GM21529 (cell line): ENCODE measurements around the gene TPP1.

Experiments used
- ATAC-seq: cut with Tn5 transposase; IDR thresholded peaks from one replicate; pipeline ENCODE4 v1.9.1; 2021; ENCODE audit not compliant: unreplicated experiment

Gene TPP1

DNA sequence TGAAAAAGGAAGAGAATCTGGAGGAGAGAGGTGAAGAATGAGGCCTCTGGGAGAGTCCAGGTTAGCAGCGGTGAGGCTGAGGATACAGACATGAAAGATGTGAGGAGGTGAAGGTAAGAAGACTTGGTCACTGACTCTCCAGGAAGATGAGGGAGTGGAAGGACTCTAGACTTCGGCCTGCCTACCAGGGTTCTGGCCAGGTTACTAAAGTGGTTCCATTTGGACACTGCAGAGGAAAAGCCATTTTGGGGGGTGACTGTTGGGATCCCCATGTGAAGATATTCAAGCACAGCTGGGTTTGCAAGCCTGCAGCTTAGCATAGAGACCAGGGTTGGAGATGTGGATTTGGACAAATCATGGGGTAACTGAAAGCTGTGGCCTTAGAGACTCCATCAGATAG, 28.6 kb upstream of the TPP1 start:
- ATAC-seq, result no peak

DNA sequence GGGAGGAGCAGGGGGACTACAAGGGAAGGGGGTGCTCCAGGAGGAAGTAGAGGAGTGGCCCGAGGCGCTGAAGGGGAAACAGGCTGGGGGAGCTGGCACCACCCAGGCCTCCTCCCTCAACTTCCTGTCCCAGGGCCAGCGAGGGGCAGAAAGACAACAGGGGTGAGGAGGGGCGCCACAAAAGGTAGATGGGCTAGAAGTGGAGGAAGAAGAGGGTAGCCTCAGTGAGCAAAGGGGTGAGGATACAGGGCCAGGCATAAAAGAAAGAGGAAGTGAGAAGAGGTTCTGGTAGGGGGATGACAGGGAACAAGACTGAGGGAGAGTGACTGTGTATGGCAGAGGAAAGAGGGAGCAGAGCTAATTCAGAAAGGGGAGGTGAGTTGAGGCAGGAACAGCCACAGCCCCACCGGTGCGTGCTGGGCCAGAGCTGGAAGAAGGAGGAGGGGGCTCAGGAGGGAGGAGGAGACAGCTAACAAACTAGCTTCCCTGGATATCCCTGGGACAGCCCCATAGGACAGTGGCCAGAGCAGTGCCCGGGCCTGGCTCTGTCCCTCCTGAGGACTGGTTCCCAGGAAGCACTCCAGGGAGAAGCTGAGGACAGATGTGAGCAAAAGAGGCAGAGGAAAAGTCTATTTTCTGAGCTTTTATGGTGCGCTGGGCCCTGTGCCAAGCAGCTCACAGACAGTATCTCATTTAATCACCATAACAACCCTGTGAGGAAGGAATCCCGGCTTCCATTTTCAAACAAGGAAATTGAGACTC, 27.9 kb upstream of the TPP1 start:
- ATAC-seq, result peak; percentile 96

DNA sequence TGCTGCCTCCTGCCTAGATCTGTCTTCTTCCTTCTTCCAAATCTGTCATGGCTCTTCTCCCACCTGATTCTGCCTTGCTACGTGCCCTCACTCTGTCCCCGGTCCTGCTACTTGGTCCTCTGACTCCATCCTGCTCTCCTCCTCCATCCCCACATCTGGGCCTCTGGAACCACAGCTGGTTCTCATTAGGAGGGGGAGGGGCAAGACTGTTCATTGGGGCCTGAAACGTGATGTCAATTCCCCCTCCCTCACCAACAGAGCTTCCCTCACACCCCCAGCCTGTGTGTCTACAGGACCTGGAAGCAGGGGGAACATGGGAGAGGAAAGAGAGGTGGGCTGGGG, 27.3 kb upstream of the TPP1 start:
- ATAC-seq, result no peak

DNA sequence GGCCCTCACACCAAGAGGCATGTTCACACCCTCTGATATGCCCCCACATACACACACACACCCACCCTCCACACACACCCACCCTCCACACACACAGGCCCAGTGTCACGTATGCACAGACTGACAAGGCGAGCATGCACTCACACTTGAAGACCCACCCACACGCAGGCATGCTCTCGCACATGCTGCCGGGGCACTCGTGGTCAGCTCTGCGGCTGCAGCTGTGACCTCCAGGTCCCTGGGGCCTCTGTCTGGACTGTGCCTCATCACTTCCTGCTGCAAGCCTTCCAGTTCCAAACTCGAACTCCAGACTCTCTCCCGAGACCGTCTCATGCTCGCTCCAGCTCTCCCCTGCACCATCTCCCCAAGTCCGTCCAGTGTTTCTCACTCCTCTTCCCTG, 26.8 kb upstream of the TPP1 start:
- ATAC-seq, result no peak

DNA sequence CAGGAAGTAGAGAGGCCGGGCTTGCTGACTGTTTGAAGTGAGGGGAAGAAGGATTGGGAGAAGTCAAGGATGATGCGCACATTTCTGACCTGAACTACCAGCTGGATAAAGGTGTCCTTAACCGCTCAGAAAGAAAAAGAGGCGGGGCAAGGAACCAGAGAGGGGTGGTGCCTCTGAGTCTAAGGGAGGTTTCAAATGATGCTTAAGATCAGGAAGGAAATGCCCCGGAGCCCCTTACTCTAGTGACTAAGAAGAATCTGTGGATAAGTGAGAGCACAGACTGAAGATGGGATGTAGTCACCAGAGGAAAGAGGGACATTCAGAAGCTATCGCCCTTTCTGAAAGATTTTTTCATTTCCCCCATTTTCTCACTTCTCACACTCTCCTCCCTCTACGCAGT, 23.7 kb upstream of the TPP1 start:
- no peak for ATAC-seq

DNA sequence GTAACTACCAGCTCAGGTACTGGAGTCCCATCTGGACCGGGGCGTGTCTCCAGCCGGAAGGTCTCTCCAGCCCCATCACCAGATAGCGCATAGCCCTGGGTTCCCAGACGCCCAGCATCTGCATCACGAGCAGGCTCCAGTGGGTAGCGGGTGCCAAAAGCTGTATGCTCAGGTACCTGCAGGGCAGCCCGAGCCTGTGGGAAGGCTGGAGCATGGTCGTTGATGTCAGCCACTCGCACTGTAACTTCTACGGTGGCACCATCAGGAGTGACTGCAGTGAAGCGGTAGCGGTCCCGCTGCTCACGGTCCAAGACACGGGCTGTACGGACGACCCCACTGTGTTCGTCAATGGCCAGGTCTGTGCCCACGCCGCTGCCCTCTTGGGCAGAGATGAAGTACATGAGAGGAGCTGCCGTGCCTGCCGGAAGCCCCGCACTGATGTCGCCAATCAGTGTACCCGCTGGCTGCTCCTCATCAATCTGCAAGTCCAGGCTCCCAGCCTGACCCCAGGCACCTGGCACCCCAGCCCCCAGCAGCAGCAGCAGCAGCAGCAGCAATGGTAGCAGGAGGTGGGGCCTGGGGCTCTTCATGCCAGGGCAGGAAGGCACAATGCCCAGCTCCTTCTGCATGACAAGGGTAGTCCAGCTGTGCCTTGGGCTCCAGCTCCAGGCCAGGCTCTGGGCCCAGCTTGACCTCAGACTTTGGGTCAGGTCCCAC, 21.9 kb upstream of the TPP1 start:
- ATAC-seq, result no peak

DNA sequence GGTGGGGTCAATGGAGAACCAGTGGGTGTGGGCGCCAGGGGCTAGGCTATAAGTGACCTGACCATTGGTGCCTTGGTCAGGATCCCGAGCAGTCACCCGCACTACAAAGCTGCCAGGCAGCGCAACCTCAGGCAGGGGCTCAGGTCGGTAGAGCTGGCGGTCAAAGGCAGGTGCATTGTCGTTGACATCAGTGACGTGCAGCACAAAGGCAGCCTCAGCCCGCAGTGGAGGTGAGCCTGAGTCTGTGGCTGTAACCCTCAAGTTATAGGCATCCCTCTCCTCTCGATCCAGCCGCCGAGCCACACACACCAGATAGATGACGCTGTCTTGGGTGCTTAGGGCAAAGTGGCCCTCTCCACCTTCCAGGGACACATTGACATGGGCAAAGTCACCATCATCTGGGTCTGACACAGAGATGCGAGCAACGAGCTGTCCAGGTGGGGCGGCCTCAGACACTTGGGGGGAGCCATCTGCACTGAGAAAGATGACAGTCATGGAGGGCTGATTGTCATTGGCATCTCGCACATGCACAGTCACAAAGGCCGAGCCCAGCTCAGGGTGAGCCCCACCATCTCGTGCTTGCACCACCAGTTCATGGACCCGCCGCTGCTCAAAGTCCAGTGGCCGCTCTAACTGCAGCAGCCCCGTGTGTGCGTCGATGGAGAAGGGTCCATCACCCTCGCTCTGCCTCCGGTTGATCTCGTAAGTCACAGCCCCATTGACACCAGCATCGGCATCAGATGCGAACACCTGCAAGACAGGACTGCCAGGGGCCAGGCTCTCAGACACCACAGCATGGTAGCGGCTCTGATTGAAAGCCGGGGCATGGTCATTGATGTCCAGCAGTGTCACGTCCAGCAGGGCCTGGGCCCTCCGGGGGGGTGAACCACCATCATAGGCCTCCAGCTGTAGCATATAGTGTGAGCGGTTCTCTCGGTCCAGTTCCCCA, 21.1 kb upstream of the TPP1 start:
- no peak for ATAC-seq

DNA sequence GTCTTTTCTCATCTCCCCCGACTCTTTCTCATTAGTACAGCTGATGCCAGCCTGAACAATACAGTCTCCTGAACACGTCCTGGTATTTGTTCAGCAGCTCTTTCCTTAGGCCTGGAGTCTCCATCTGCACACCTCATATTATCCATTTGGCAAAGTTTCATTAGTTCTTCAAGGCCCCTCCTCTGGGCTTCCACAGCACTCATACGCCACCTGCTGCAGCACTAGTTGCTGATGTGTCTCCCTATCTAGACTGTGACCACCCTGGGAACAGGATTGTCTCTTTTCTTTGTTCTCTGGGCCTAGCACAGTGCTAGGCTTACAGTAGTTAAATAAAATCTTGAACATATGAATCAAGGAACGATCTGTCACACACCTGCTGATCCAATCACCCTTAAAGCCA, 19.2 kb upstream of the TPP1 start:
- no peak for ATAC-seq

DNA sequence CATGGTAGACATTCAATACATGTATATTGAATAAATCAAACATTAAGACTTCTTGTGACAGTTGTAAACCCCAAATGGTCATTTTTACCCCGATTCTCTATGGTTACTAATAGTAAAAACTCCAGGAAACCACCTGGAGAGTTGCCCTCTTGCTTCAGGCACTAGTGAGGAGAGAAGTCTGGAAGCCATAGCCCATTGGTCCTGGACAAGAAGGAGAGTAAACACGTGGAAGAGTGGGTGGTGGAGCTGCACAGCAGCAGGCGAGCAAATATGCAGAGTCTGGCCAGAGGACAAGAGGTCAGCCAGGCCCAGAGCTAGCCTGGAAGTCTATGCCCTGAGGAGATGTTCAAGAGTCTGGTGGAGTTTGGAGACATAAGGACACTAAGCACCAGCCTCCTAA, 18.6 kb upstream of the TPP1 start:
- ATAC-seq, result no peak

DNA sequence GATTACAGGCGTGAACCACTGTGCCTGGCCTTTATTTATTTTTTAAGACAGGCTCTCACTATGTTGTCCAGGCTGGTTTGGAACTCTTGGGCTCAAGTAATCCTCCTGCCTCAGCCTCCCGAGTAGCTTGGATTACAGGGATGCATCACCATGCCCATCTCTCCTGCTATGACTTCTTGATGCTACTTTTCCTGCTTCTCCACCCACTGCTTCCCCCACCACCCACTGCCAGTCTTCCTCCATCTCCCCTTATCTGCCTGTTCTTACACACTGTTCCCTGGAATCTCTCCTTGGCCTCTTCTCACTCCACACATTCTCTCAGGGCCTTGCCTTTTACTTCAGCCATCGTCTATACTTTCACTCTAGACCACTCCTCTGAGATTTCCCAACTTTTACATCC, 17.3 kb upstream of the TPP1 start:
- ATAC-seq, result no peak

DNA sequence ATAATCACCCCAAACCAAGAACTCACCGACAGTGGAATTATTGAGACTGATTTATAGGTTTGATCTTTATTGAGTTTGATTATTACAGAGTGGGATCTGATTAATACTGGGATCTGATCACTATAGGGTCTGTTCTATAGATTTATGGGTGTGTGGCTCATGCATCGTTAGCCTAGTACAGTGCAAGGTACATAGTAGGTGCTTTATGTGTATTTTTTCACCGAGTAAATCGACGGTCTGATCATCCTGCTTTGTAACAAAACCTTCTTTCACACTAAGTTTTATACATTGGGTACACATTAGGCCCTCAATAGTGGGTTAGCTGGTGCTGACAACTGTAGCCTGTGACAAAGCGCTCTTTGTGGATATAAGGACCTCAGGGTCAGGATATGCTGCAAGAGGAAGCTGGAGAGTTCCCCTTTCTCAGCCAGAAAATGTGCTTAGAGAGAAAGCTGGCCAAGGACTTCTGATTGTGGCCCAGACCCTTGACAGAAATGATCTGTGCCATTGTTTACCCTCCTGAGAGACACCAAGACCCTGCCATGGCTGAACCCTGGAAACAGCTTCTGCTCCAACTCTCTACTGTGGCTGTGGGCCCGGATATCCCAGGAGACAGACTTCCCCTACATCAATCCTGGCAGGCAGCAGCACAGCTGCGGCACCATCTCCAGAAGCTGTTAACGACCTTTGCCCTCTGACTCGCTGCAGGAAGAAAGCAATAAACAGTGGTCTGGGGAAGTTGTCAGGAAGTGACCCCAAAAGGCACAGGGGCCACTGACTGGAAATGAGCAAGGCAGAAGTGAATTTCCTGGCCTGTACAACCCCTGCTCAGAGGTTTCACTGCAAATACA, 16.1 kb upstream of the TPP1 start:
- ATAC-seq, result no peak

DNA sequence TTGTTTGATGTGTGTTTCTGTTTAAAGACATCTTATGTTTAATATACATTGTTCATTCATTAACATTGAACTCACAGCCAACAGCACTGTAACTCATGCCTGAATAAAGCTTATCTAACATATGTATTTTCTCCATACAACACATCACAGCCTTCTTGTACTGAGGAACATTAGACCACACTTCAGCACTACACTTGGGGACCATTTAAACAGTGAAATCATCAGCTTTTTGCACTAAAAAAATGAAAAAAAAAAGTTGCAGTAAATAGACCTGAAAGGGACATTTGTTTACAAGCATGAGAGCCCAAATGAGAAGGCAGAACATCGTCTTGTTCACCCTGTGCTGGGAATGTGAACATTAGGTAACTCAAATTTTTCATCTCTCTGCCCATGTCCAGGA, 15.3 kb upstream of the TPP1 start:
- ATAC-seq, result no peak

DNA sequence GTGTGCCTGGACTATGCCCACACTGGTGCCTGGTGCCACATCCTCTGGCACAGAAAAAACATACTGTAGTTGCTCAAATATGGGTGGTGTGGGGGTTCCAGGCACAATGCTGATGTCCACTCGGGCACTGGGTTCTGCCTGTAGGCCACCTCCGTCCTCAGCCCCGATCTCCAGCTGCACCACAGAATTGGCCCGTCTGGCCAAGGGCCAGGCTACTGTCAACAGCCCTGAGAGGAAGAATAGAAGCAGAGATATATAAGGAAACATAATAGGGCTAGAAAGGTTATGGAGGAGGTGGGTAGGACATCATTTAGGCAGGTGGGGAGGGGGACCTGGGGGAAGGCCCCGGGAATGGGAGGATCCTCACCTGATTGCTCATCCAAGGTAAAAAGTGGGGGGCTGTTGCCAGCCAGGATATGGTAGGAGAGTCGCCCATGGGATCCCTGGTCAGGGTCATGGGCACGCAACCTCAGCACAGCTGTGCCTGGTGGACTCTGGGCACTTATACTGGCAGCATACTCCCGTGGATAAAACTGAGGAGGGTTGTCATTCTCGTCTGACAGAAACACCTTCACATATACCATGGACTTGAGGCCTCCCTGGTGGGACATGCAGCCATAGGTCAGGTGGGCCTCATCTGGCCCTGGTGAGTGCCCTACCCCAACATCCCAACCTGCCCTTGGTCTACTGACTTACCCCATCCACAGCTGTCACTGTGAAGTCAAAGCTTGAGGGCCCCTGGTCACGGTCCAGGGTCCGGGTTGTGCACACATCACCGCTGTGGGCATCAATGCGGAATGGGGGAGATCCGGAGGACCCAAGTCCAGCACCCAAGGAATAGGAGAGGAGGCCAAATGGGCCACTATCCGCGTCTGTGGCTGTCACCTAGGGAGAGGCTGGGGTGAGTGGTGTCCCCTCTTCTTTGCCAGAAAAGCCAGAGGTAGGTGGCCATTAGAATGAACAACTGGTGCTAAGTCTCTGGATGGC, 14.5 kb upstream of the TPP1 start:
- ATAC-seq, result no peak

DNA sequence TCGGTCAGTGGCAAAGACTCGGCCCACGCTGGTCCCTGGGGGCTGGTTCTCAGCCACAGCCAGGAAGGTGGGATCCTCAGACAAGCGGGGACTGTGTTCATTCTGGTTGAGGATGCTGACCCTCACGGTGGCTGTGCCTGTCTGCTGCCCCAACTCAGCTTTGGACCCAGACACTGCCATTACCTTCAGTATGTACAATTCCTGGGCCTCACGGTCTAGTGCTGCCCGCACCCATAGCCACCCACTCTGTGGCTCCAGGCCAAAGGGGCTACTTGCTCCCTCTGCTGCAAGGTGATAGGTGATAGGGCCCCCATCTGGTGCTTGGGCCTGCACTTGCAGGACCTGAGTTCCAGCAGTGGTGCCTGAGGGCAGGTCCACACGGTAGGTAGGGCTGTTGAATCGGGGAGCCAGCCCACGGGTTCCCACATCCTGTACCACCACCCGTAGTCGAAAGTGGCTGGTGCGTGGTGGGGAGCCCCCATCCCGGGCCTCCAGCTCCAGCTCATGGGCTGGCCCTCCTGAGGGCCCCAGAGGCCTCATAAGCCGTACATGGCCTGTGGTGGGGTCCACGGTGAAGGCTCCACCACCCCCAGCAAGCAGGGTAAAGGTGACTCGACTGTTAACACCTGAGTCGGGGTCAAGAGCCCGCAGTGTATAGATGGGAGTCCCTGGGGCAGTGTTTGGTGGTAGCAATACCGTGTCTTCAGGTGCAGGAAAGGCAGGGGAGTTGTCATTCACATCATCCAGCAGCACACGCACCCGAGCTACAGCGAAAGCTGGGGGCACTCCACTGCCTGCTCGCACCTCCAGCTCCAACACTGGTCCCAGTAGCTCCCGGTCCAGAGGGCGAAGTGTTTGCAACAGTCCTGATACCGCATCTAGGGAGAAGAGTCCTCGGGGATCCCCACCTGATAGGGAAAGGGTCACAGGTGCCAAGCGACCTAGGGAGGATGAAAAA, 13.2 kb upstream of the TPP1 start:
- no peak for ATAC-seq

DNA sequence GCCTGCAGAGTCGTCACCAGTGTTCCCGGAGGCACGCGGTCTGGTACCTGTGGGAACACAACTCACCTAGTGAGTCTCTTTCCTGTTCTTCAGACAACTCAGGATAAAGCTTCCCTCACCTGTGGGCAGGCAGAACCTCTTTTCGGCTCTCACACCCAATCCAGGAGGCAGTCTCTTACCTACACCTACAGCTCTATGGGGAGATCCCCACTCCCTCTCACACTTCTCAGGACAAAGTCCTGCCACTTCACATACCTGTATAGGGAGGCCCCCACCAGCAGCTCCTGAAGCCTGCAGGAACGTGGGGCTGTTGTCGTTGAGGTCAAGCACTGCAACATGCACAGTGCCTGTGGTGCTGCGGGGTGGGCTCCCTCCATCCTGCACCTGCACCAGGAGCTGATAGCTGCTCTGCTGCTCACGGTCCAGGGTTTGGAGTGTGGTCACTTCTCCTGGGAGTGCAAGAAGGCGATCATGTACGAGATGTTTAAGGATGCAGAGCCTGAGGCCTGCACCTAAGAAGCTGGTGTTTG, 12.2 kb upstream of the TPP1 start:
- ATAC-seq, result no peak

DNA sequence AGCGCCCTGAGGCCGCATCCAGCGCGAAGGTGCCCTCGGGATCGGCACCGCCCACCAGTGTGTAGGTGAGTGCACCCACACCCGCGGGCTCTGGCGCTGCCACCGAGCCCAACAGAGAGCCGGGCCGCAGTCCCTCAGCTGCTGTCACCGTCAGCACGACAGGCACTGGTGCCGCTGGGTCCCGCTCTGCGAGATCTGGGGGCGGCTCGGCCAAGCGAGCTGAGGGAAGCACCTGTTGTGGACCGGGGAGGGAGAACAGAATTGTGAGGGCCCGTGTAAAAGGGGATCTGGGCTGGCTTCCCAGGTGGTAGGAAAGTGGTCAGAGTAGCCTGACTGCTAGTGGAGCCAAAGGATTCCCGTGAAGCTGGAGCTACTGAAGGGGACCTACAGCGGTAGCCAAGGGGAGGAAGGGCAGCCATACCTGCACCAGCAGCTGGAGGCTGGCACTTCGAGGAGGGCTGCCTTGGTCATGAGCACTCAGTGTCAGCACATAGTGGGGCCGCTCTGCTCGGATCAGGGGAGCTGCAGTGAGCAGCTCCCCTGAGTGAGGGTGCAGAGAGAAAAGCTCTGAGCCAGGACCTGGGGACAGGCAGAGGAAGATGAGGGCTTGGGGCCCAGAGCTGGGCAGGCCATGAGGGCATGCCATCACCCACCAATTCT, 11.5 kb upstream of the TPP1 start:
- no peak for ATAC-seq

DNA sequence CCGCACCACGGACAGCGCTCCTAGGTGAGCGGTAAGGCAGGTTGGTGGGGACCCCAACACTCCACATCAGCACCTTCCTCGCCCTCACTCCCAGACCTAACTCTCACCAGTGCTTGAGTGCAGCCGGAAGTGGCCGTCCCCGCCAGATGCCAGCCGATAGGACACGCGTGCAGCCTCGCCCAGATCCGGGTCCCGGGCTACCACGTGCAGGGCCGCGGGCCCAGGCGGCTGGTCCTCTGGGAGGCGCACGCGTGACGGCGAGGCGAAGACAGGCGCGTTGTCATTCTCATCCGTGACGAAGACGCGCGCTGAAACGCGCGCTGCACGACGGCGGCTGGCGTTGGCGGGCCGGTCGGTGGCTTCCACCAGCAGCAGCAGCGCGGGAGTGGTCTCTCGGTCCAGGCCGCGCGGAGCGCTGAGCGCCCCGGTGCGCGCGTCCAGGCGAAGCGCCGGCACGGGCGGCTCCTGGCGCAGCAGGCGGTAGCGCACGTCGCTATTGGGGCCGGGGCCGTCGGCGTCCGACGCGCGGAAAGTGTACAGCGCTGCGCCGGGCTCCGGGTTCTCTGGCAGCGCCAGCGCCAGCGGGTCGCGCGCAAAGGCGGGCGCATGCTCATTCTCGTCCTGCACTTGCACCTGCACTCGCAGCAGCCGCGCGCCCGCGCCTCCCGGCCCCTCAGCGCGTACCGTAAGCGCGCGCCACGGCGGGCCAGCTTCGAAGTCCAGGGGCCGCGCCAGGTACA, 10.8 kb upstream of the TPP1 start:
- no peak for ATAC-seq
